ENCODE data around the gene KLK1.
"Not testable (repeated sequence)": the region's sequence is repeated elsewhere in the genome, so short reads cannot be mapped to it uniquely, and the experiment has no call there.

The KLK1 gene

GRCh38 chr19:50790922-50791467, 32.6 kb downstream of the KLK1 start:
- TF ChIP-seq, protein P1, sequence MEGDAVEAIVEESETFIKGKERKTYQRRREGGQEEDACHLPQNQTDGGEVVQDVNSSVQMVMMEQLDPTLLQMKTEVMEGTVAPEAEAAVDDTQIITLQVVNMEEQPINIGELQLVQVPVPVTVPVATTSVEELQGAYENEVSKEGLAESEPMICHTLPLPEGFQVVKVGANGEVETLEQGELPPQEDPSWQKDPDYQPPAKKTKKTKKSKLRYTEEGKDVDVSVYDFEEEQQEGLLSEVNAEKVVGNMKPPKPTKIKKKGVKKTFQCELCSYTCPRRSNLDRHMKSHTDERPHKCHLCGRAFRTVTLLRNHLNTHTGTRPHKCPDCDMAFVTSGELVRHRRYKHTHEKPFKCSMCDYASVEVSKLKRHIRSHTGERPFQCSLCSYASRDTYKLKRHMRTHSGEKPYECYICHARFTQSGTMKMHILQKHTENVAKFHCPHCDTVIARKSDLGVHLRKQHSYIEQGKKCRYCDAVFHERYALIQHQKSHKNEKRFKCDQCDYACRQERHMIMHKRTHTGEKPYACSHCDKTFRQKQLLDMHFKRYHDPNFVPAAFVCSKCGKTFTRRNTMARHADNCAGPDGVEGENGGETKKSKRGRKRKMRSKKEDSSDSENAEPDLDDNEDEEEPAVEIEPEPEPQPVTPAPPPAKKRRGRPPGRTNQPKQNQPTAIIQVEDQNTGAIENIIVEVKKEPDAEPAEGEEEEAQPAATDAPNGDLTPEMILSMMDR (IDR thresholded peaks at IDR 0.05; ENCODE audit: extremely low read depth, insufficient read depth, missing control alignments), result no peak
- DNase-seq (ENCODE audit: low spot score), result no peak
- in situ Hi-C loops (cut with MboI; ENCODE audit: low pct_unique_long_range_greater_than_20kb, low sequenced_read_pairs, unreplicated experiment), result loop anchor here (10.0 to 25.0 kb wide), 3 partner anchors 124 to 429 kb away; partner anchors contain the start of genes KLK4 and NAPSA

DNA sequence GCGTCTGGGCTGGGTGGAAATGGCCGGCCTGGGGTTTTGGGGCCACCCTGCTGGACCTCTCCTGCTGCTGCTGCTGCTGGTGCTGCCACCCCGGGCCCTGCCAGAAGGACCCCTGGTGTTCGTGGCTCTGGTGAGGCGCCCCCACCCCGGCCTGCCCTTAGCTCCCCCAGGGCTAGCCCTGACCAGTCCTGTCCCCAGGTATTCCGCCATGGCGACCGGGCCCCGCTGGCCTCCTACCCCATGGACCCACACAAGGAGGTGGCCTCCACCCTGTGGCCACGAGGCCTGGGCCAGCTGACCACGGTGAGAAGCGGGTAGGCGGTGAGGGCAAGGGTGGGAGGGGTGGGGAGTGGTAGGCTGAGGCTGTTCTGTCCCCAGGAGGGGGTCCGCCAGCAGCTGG, 33.2 kb downstream of the KLK1 start, which contains the start of gene ACP4:
ACP4 (plus strand) TSS at position 20 of the 400 bp plus-strand sequence; CDS start at position 20, 0 bp downstream.
- in situ Hi-C loops (cut with MboI; ENCODE audit: low pct_unique_long_range_greater_than_20kb, low sequenced_read_pairs, unreplicated experiment), result loop anchor here (10.0 to 25.0 kb wide), 3 partner anchors 124 to 428 kb away; partner anchors contain the start of genes KLK4 and NAPSA
- TF ChIP-seq, protein P1 (IDR thresholded peaks at IDR 0.05; ENCODE audit: extremely low read depth, insufficient read depth, missing control alignments), result no peak
- DNase-seq (ENCODE audit: low spot score), result no peak

DNA sequence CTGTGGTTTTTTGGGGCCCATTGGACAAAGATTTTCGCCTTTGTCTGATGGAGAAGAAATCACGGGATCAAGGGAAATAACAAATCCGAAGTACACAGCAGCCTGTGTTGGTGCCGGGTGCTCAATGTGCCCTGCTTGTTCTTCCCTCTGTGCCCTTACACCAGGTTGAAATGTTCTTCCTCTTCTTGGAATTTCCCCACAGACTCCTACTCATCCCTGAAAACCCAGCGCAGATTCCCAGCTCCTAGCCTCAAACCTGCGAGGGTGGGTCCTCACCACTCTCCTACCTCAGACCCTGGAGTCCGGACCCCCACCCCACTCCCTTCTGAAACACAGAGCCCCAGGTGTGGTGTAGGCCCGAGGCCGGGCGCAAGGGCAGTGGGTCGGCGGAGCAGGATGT, 38.3 kb downstream of the KLK1 start:
- TF ChIP-seq, protein P1 (IDR thresholded peaks at IDR 0.05; ENCODE audit: extremely low read depth, insufficient read depth, missing control alignments), result no peak
- no peak for DNase-seq (ENCODE audit: low spot score)
- in situ Hi-C loops (cut with MboI; ENCODE audit: low pct_unique_long_range_greater_than_20kb, low sequenced_read_pairs, unreplicated experiment), result loop anchor here (25.0 kb wide), 2 partner anchors 248 to 423 kb away; partner anchors contain the start of gene NAPSA

GRCh38 chr19:50784710-50785109, 38.9 kb downstream of the KLK1 start:
- in situ Hi-C loops (cut with MboI; ENCODE audit: low pct_unique_long_range_greater_than_20kb, low sequenced_read_pairs, unreplicated experiment), result loop anchor here (25.0 kb wide), 2 partner anchors 247 to 422 kb away; partner anchors contain the start of gene NAPSA
- TF ChIP-seq, protein P1 (IDR thresholded peaks at IDR 0.05; ENCODE audit: extremely low read depth, insufficient read depth, missing control alignments), result no peak
- no peak for DNase-seq (ENCODE audit: low spot score)

- not testable (repeated sequence) for DNase-seq (ENCODE audit: low spot score)
- in situ Hi-C loops (cut with MboI; ENCODE audit: low pct_unique_long_range_greater_than_20kb, low sequenced_read_pairs, unreplicated experiment), result loop anchor here (25.0 kb wide), 2 partner anchors 246 to 421 kb away; partner anchors contain the start of gene NAPSA
Observed at GRCh38 chr19:50783848-50784152, 39.8 kb downstream of the KLK1 start.

DNA sequence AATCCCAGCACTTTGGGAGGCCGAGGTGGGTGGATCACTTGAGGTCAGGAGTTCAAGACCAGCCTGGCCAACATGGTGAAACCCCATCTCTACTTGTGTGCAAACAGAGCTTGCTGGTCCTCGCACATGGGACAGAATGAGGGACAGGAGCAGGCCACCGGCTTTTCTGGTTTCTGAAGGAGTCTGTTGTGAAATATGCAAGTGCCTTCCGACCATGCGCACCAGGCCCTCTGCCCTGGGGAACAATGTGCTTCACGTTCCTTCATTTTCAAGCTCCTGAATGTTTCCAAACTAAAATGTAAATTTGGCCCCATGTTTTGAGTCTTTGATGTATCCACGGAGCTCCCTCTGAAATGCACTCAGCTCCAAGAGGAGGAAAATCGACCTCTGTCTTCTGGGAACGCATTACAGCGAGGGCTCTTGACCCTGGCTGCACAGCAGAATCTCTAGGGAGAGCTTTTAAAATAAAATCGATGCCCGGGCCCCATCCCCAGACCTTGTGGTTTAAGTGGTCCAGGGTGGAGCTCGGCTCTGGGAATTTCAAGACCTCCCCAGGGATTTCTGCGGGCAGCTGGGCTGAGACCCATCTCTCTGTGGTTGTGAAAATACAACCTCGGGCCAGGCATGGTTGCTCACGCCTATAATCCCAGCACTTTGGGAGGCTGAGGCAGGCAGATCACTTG, 42.7 kb downstream of the KLK1 start:
- TF ChIP-seq, protein P1 (IDR thresholded peaks at IDR 0.05; ENCODE audit: extremely low read depth, insufficient read depth, missing control alignments), result no peak
- DNase-seq (ENCODE audit: low spot score), result no peak
- in situ Hi-C loops (cut with MboI; ENCODE audit: low pct_unique_long_range_greater_than_20kb, low sequenced_read_pairs, unreplicated experiment), result loop anchor here (25.0 kb wide), 2 partner anchors 244 to 419 kb away; partner anchors contain the start of gene NAPSA
